H1 (cell line): ENCODE measurements around the gene CAMTA1. TPM values are rescaled to one million over a fixed set of nuclear protein-coding genes. Genes with fewer than 3 reads are reported as not detected.

Experiments
- CTCF ChIA-PET: fragments of 300-600 bp; sonication (Branson Sonifier 250); formaldehyde crosslinking; loops from one replicate; lab custom pipeline; 2021; ENCODE audit not compliant: partially characterized antibody; lab: Charles Lee
- POLR2A ChIA-PET: fragments of 300-600 bp; sonication (Branson Sonifier 250); formaldehyde crosslinking; loops from one replicate; lab custom pipeline; 2021; ENCODE audit warnings: inconsistent platforms; ENCODE audit not compliant: partially characterized antibody; lab: Charles Lee
- DNase-seq, 2 experiments: peaks; one replicate each; pipeline versions ENCODE4 v3.0.0 to v3.0.0-alpha.2; 2010 to 2022; ENCODE audit warnings: low spot score in 2 of 2, low read depth in 1 of 2, mixed read lengths in 1 of 2
- FAIRE-seq: peaks from 2 replicates; lab custom pipeline; 2011; peaks lifted over from hg19 to GRCh38; lab: Jason Lieb, UNC
- H2AFZ ChIP-seq: 2 replicates; pipeline ENCODE4 v1.8.1; 2012; ENCODE audit warnings: low read length, inconsistent platforms
- H2AK5ac ChIP-seq: 2 replicates; pipeline ENCODE4 v1.6.1; 2013; ENCODE audit warnings: low read depth, low read length
- H2BK120ac ChIP-seq: replicated peaks from 2 replicates; pipeline ENCODE3; 2013; ENCODE audit warnings: low read depth, low read length, inconsistent platforms
- H2BK12ac ChIP-seq: 2 replicates; pipeline ENCODE4 v1.6.1; 2013; ENCODE audit warnings: low read depth, low read length
- H2BK15ac ChIP-seq: 2 replicates; pipeline ENCODE4 v1.6.1; 2013; ENCODE audit warnings: low read length
- H2BK20ac ChIP-seq: 2 replicates; pipeline ENCODE4 v1.6.1; 2013; ENCODE audit warnings: low read length
- H2BK5ac ChIP-seq: 2 replicates; pipeline ENCODE4 v1.6.1; 2013; ENCODE audit warnings: low read depth, low read length
- H3K14ac ChIP-seq: 2 replicates; pipeline ENCODE4 v1.6.1; 2013; ENCODE audit warnings: inconsistent platforms; ENCODE audit not compliant: insufficient read length
- H3K18ac ChIP-seq: 2 replicates; pipeline ENCODE4 v1.6.1; 2013; ENCODE audit warnings: low read length; ENCODE audit errors: extremely low read depth
- H3K23ac ChIP-seq: 2 replicates; pipeline ENCODE4 v1.6.1; 2013; ENCODE audit warnings: inconsistent platforms; ENCODE audit not compliant: insufficient read length
- H3K23me2 ChIP-seq: 2 replicates; pipeline ENCODE4 v1.6.1; 2013; ENCODE audit warnings: low read depth, low read length
- H3K27ac ChIP-seq: 2 replicates; pipeline ENCODE4 v1.6.1; 2011; ENCODE audit warnings: low read depth, low read length, inconsistent platforms
- H3K27me3 ChIP-seq, 4 experiments: replicated peaks in 1 of 4; 1 replicate in 1 of 4; 2 replicates in 3 of 4; pipeline versions ENCODE4 v1.6.1 to v1.8.1; 2011 to 2013; ENCODE audit warnings: low read length in 3 of 4, mild to moderate bottlenecking in 3 of 4, inconsistent platforms in 2 of 4, mixed read lengths in 2 of 4, moderate library complexity in 1 of 4; ENCODE audit not compliant: control insufficient read depth in 3 of 4, insufficient read depth in 3 of 4; ENCODE audit errors: extremely low read depth in 1 of 4
- H3K36me3 ChIP-seq, 4 experiments: 2 replicates each; pipeline versions ENCODE4 v1.6.1 to v1.8.1; 2011 to 2013; ENCODE audit warnings: mild to moderate bottlenecking in 4 of 4, low read length in 3 of 4, moderate library complexity in 2 of 4, control low read depth in 1 of 4, inconsistent platforms in 1 of 4; ENCODE audit not compliant: insufficient read depth in 4 of 4, control insufficient read depth in 2 of 4
- H3K4ac ChIP-seq: replicated peaks from 2 replicates; pipeline ENCODE3; 2013; ENCODE audit warnings: low read length, low read depth, mixed read lengths, inconsistent platforms; ENCODE audit not compliant: insufficient read length
- H3K4me1 ChIP-seq, 4 experiments: replicated peaks in 1 of 4; 1 replicate in 1 of 4; 2 replicates in 3 of 4; pipeline versions ENCODE4 v1.6.1 to v1.8.1; 2011 to 2013; ENCODE audit warnings: low read length in 3 of 4, inconsistent platforms in 2 of 4, mixed read lengths in 1 of 4; ENCODE audit not compliant: insufficient read depth in 4 of 4, control insufficient read depth in 3 of 4
- H3K4me2 ChIP-seq, 2 experiments: 2 replicates each; pipeline versions ENCODE4 v1.6.1 to v1.8.1; 2011 to 2013; ENCODE audit warnings: low read depth in 2 of 2, low read length in 2 of 2, control low read depth in 1 of 2, inconsistent platforms in 1 of 2, mild to moderate bottlenecking in 1 of 2; ENCODE audit not compliant: insufficient read depth in 1 of 2
- H3K4me3 ChIP-seq, 4 experiments: fragments of 200-600, 300-600 bp in 1 of 4; sonication (generic), shearing (Covaris generic), sonication (Bioruptor Twin) in 1 of 4; 2 replicates each; pipeline versions ENCODE4 v1.5.1 to v1.8.1; 2011 to 2016; ENCODE audit warnings: low read length in 4 of 4, low read depth in 3 of 4, control low read depth in 2 of 4, inconsistent platforms in 2 of 4, mild to moderate bottlenecking in 2 of 4, mixed read lengths in 1 of 4, moderate library complexity in 1 of 4; ENCODE audit not compliant: insufficient read depth in 2 of 4; ENCODE audit errors: extremely low read depth in 1 of 4
- H3K56ac ChIP-seq: replicated peaks from 2 replicates; pipeline ENCODE3; 2013; ENCODE audit warnings: low read depth, mild to moderate bottlenecking, mixed read lengths, low read length, inconsistent platforms; ENCODE audit not compliant: insufficient read length
- H3K79me1 ChIP-seq: 2 replicates; pipeline ENCODE4 v1.6.1; 2013; ENCODE audit warnings: low read depth, low read length, control low read depth
- H3K79me2 ChIP-seq, 2 experiments: 2 replicates each; pipeline versions ENCODE4 v1.6.1 to v1.8.1; 2012 to 2013; ENCODE audit warnings: low read length in 2 of 2, mild to moderate bottlenecking in 2 of 2, inconsistent platforms in 1 of 2; ENCODE audit not compliant: insufficient read depth in 2 of 2, control insufficient read depth in 1 of 2
- H3K9ac ChIP-seq, 4 experiments: replicated peaks in 1 of 4; 1 replicate in 1 of 4; 2 replicates in 3 of 4; pipeline versions ENCODE4 v1.6.1 to v1.8.1; 2011 to 2013; ENCODE audit warnings: low read depth in 3 of 4, low read length in 3 of 4, control low read depth in 2 of 4, mild to moderate bottlenecking in 2 of 4, moderate library complexity in 2 of 4, inconsistent platforms in 1 of 4; ENCODE audit errors: extremely low read depth in 1 of 4
- H3K9me3 ChIP-seq, 2 experiments: 2 replicates each; pipeline versions ENCODE4 v1.6.1 to v1.8.1; 2012 to 2013; ENCODE audit warnings: mild to moderate bottlenecking in 2 of 2, moderate library complexity in 2 of 2, control low read depth in 1 of 2, inconsistent platforms in 1 of 2, low read depth in 1 of 2, low read length in 1 of 2, mixed read lengths in 1 of 2; ENCODE audit not compliant: insufficient read depth in 2 of 2
- H4K20me1 ChIP-seq, 2 experiments: replicated peaks in 1 of 2; 2 replicates each; pipeline versions ENCODE3 to v1.8.1; 2011 to 2013; ENCODE audit warnings: inconsistent platforms in 2 of 2, low read length in 2 of 2, mild to moderate bottlenecking in 1 of 2; ENCODE audit not compliant: insufficient read depth in 2 of 2, control insufficient read depth in 1 of 2
- H4K5ac ChIP-seq: 2 replicates; pipeline ENCODE4 v1.6.1; 2013; ENCODE audit warnings: low read length, low read depth, mixed read lengths, inconsistent platforms; ENCODE audit not compliant: insufficient read length
- H4K8ac ChIP-seq: 2 replicates; pipeline ENCODE4 v1.8.0; 2013; ENCODE audit warnings: mild to moderate bottlenecking, moderate library complexity, low read length, inconsistent platforms; ENCODE audit not compliant: insufficient read depth; ENCODE audit errors: extremely low read depth
- H4K91ac ChIP-seq: replicated peaks from 2 replicates; pipeline ENCODE3; 2013; ENCODE audit warnings: low read length, mixed read lengths, inconsistent platforms; ENCODE audit not compliant: insufficient read length
- CEBPB ChIP-seq: IDR thresholded peaks from 2 replicates; pipeline ENCODE4 v1.6.1; 2012; ENCODE audit warnings: low read depth, low read length
- CHD1 ChIP-seq: IDR thresholded peaks from 2 replicates; pipeline ENCODE4 v1.6.1; 2012; ENCODE audit warnings: low read depth, low read length, improper control_type of control experiment
- CTBP2 ChIP-seq: IDR thresholded peaks from 2 replicates; pipeline ENCODE4 v1.7.0; 2011; ENCODE audit warnings: borderline replicate concordance, mild to moderate bottlenecking, moderate library complexity, mixed read lengths, low read length; ENCODE audit not compliant: insufficient read depth, insufficient read length
- HDAC6 ChIP-seq: IDR thresholded peaks from one replicate; pipeline ENCODE4 v1.7.1; 2012; ENCODE audit warnings: low read depth, mild to moderate bottlenecking, inconsistent platforms, low read length, moderate library complexity
- NRF1 ChIP-seq: IDR thresholded peaks from 2 replicates; pipeline ENCODE4 v1.6.1; 2011; ENCODE audit warnings: mild to moderate bottlenecking, low read depth, low read length, improper control_type of control experiment
- SP4 ChIP-seq: IDR thresholded peaks from 2 replicates; pipeline ENCODE4 v1.6.1; 2012; ENCODE audit warnings: low read length, inconsistent platforms
- TAF7 ChIP-seq: optimal IDR thresholded peaks from 2 replicates; pipeline ENCODE3; 2011; ENCODE audit warnings: low read depth, mild to moderate bottlenecking, inconsistent platforms, low read length, moderate library complexity, borderline replicate concordance
- WGBS, 2 experiments: shearing (Covaris generic) in 1 of 2; methylation state at CpG; one replicate each; pipeline versions ENCODE4 v1.1.6 to v1.1.7; 2013 to 2015; ENCODE audit warnings: low lambda C conversion rate in 2 of 2, mixed read lengths in 2 of 2, inconsistent platforms in 1 of 2, low coverage in 1 of 2, missing lambda C conversion rate in 1 of 2; ENCODE audit not compliant: insufficient replicate concordance in 2 of 2, insufficient coverage in 1 of 2, insufficient read length in 1 of 2; ENCODE audit errors: extremely low coverage in 1 of 2, missing lambda C conversion rate in 1 of 2; 5-methylcytosine and 5-hydroxymethylcytosine counted together
- polyA plus RNA-seq, 7 experiments: library from polyadenylated mRNA; depleted of rRNA in 3 of 7; stranded (reverse) in 5 of 7; unstranded in 2 of 7; fragments of >200 nt in 5 of 7; fragments of 200-250 nt in 2 of 7; gene quantifications; 1 replicate in 5 of 7; 2 replicates in 1 of 7; 4 replicates in 1 of 7; pipeline versions ENCODE4 v1.2.1 to v1.2.3, GENCODE V29; 2011 to 2013; ENCODE audit warnings: missing spikeins in 2 of 7, mixed read lengths in 2 of 7
- total RNA-seq: library from RNA; stranded (reverse); fragmentation: NEBNext Ultra II Directional; extraction: Animal tissue kit (Norgen Biotek cat#: 25700); gene quantifications from 2 replicates; pipeline ENCODE4 v1.2.1, GENCODE V29; 2021

Gene CAMTA1
- total and polyA plus RNA-seq, 2 of the 8 experiments (the other 6 are each of a cell fraction or from before 2014, with no cell fraction given): 65.0 to 119 TPM

- DNase-seq (no peak), FAIRE-seq (no peak)
- no peak overlapping the region for H2BK20ac ChIP-seq
- H3K4me2 ChIP-seq: no peak overlapping the region
- H2BK5ac ChIP-seq: no peak overlapping the region
- no peak overlapping the region for H3K23ac ChIP-seq
- no peaks in the 10 kb centered on the region for H3K9me3 ChIP-seq
- H2AFZ ChIP-seq: no peak overlapping the region
- no peak overlapping the region for H2BK120ac ChIP-seq
- no peaks in the 10 kb centered on the region for H3K79me1 ChIP-seq
- H2BK15ac ChIP-seq: no peak overlapping the region
- peaks cover 0 to 13% (median 5%) of the 10 kb centered on the region in 4 experiments; a peak in 5 of 7 replicates for H3K4me1 ChIP-seq
- TF ChIP-seq CEBPB (no peak), CTBP2 (no peak), NRF1 (no peak), SP4 (no peak), CHD1 (no peak), TAF7 (no peak), HDAC6 (no peak)
- H3K4me3 ChIP-seq: no peak overlapping the region
- no peak overlapping the region for H3K18ac ChIP-seq
- no peak overlapping the region for H3K27ac ChIP-seq
- WGBS, 2 experiments: 70% methylated on average over 3 of the region's 7 CpGs; no CpG with 5 or more reads in 1 of the 2 experiments
- no peak overlapping the region for H2AK5ac ChIP-seq
- H4K20me1 ChIP-seq: no peaks in the 10 kb centered on the region
- no peak overlapping the region; a peak in 1 of 7 replicates for H3K9ac ChIP-seq
- H2BK12ac ChIP-seq: no peak overlapping the region
- no peaks in the 10 kb centered on the region for H3K79me2 ChIP-seq
- H3K14ac ChIP-seq: no peak overlapping the region
- no peak overlapping the region for H4K5ac ChIP-seq
- no peak overlapping the region for H3K56ac ChIP-seq
- H3K4ac ChIP-seq: no peak overlapping the region
- H3K36me3 ChIP-seq: no peaks in the 10 kb centered on the region
- H4K8ac ChIP-seq: no peak overlapping the region
- POLR2A ChIA-PET: no interaction called here
- no peak overlapping the region for H4K91ac ChIP-seq
- no peaks in the 10 kb centered on the region for H3K23me2 ChIP-seq
- no peaks in the 10 kb centered on the region for H3K27me3 ChIP-seq
- CTCF ChIA-PET: interaction anchor here (1.0 to 9.9 kb wide), 4 partner anchors 13 to 416 kb away, joined by 3 to 97 read pairs (median 4); no protein-coding TSS in a partner anchor
Observed at GRCh38 chr1:7458946-7459345, 673.7 kb downstream of the CAMTA1 start.
